NCI-H446 (cell line): Measurements from ENCODE around the gene FRK.
"Not testable (repeated sequence)": the region's sequence is repeated elsewhere in the genome, so short reads cannot be mapped to it uniquely, and the experiment has no call there.

Experiments
- DNase-seq, 2 experiments: peaks; one replicate each; lab custom pipeline; 2025; lab: John Stamatoyannopoulos, UW

The FRK gene

DNA sequence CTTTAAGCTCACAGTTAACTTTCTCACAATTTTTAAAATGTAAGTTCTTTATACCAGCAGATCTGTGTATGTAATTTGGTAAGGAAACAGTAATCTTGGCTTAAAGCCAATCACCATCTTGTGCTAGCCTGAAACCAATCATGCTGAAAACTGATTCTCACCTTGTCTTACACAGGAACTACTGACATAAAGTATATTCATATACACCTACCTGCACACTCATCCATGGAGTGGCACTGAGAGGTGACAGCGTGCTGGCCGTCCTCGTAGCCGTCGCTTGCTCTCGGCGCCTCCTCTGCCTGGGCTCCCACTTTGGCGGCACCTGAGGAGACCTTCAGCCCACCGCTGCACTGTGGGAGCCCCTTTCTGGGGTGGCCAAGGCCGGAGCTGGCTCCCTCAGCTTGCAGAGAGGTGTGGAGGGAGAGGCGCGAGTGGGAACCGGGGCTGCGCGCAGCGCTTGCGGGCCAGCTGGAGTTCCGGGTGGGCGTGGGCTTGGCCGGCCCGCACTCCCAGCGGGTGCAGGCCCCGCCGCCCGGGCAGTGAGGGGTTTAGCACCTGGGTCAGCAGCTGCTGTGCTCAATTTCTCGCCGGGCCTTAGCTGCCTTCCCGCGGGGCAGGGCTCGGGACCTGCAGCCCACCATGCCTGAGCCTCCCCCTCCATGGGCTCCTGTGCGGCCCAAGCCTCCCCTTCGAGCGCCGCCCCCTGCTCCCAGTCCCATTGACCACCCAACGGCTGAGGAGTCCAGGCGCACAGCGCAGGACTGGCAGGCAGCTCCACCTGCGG, 171.8 kb downstream of the FRK start:
- DNase-seq: not testable (repeated sequence)

DNA sequence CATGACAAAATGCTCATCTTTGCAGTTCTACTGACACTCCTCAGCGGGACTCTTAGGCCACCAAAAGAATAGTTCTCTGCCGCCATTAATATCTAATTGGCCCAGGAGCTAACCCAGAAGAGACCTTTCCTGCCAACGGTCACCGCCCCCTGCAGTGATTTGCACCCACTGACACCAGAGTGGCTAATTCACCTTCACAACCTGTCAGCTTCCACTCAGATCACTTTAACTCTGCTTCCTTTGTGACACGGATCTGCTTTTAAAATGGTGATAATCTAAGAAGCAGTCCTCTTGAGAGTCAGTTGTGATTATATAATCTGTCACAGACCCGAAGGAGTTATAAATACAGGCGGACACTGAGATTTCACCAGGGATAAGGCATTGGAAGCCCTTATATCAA, 172.8 kb downstream of the FRK start:
- no peak for DNase-seq

DNA sequence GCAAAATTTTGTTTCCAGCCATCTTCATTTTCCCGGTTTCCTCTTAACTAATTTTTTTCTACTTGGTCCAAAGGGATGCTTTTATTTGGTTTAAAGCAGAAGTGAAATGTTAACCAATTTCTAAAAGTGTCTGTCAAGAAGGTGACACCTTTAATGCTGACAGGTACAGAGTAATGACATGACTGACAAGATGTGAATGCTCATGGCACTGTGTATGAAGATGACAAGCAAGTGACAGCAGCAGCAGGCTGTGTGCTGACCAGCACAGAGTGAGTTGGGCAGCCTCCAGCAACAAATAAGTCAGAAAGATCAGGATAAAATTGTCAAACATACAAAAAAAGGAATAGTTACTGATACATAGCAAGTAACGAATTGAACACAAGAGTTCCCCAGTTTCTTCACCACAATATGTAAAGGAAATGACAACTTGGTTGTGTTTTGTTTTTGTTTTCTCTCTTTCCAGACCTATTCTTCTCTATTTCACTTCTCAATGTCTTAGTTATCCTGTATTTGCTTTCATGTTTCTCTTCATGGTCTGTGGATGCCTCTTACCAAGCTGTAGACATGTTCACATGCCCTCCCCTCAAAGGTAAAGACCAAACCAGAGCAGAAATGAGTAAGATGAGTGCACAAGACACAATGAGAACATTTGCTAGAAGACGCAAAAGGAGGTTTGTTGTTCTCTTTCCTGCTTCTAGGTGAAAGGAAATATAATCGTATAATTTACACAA, 174.9 kb downstream of the FRK start:
- no peak for DNase-seq

DNA sequence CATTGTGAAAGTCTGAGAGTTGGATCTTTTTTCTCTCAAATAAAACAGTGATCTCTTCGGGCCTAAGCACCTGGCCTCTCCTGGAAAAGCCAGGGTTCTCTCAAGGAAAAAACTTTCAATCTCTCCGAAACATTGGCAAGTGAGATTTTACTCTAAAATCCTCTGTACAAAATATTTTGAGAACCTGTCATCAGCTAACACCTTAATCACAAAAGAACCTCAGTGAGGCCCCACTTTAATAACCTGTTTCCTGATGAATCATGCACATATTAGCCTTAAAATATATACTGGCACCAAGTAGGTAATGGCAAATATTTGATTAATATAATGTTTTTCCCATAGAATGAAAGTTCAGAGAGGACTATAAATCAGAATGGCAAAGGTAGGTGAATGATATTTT, 177.9 kb downstream of the FRK start:
- DNase-seq: no peak

DNA sequence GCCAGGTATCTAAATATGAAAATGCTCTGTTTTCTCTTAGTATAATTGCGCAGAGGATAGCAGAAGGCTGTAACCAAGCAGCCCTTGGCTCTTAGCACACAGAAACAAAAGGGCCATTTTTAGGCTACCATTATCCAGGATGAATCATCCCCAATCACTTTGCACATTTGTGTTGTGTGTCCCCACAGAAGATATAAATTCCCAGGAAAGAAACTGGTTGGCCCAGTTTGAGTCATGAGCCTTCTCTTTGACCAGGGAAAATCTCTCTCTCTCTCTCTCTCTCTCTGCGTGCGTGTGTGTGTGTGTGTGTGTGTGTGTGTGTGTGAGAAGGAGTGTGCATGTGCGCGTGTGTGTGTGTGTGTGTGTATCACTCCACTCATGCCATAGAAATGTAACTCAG, 178.5 kb downstream of the FRK start:
- DNase-seq: peak in 1 of 2 experiments; percentile 36
